ENCODE measurements around the gene HPD.
A peak's percentile ranks its signal among the peaks of the same experiment; 100 is the strongest.
"Not testable (repeated sequence)": the region's sequence is repeated elsewhere in the genome, so short reads cannot be mapped to it uniquely, and the experiment has no call there.

Gene HPD

GRCh38 chr12:121858662-121859572 is at the start of gene HPD:
TSS of gene HPD (minus strand) at chr12:121858859. CDS start at chr12:121858823, 36 bp downstream.
- H3K4me3 ChIP-seq = no peak within 1 kb of the TSS
- peak within 1 kb of the TSS in 8 of 21 experiments; percentile 34 to 73 (median 58) for H3K27ac ChIP-seq

- Histone ChIP-seq H3K4me3 (no peak overlapping the region), H3K27ac (no peak overlapping the region)
Measured at GRCh38 chr12:121905746-121906145, 47.1 kb upstream of the HPD start.

- no peak overlapping the region for H3K4me3 ChIP-seq
- H3K27ac ChIP-seq = no peak overlapping the region
Measured at GRCh38 chr12:121903202-121903601, 44.5 kb upstream of the HPD start.

GRCh38 chr12:121899590-121899989 is 40.9 kb upstream of the HPD start:
- no peak overlapping the region for H3K27ac ChIP-seq
- no peak overlapping the region for H3K4me3 ChIP-seq

- no peak overlapping the region for H3K27ac ChIP-seq
Measured at GRCh38 chr12:121898287-121898686, 39.6 kb upstream of the HPD start.

GRCh38 chr12:121894633-121895032 is 36.0 kb upstream of the HPD start:
- Histone ChIP-seq H3K27ac (peak overlapping the region in 5 of 21 experiments; percentile 0 to 50 (median 18)), H3K4me3 (no peak overlapping the region)

More at GRCh38 chr12:121898287-121898686, 39.6 kb upstream of the HPD start:
- H3K4me3 ChIP-seq = no peak overlapping the region

- Histone ChIP-seq H3K4me3 (no peak overlapping the region), H3K27ac (peak overlapping the region in 6 of 21 experiments; percentile 0 to 69 (median 24))
Measured at GRCh38 chr12:121893961-121894460, 35.4 kb upstream of the HPD start.

- Histone ChIP-seq H3K4me3 (no peak overlapping the region), H3K27ac (peak overlapping the region in 3 of 21 experiments; percentile 4 to 26 (median 20))
Measured at GRCh38 chr12:121892673-121893561, 34.3 kb upstream of the HPD start.

GRCh38 chr12:121889661-121890060 is 31.0 kb upstream of the HPD start:
- peak overlapping the region in 16 of 21 experiments; percentile 85 to 98 (median 96) for H3K27ac ChIP-seq
- H3K4me3 ChIP-seq = peak overlapping the region; percentile 49 to 81 (median 71)

GRCh38 chr12:121889274-121889624 is 30.6 kb upstream of the HPD start:
- Histone ChIP-seq H3K27ac (peak overlapping the region in 20 of 21 experiments; percentile 85 to 98 (median 96)), H3K4me3 (peak overlapping the region; percentile 49 to 81 (median 71))

GRCh38 chr12:121888478-121889273 is 30.0 kb upstream of the HPD start, which contains the start of gene PSMD9:
TSS of gene PSMD9 (plus strand) at chr12:121888790. CDS start at chr12:121888857, 67 bp downstream.
- Histone ChIP-seq H3K27ac (peak within 1 kb of the TSS; percentile 82 to 98 (median 95)), H3K4me3 (peak within 1 kb of the TSS; percentile 49 to 81 (median 71))

GRCh38 chr12:121888083-121888477 is 29.4 kb upstream of the HPD start:
- peak overlapping the region in 12 of 21 experiments; percentile 43 to 97 (median 94) for H3K27ac ChIP-seq
- peak overlapping the region; percentile 49 to 81 (median 71) for H3K4me3 ChIP-seq

- H3K4me3 ChIP-seq, H3K27ac ChIP-seq: not testable (repeated sequence)
Measured at GRCh38 chr12:121885129-121885528, 26.5 kb upstream of the HPD start.

- Histone ChIP-seq H3K4me3 (no peak overlapping the region), H3K27ac (no peak overlapping the region)
Measured at GRCh38 chr12:121883315-121883660, 24.6 kb upstream of the HPD start.

GRCh38 chr12:121876080-121876447 is 17.4 kb upstream of the HPD start:
- H3K27ac ChIP-seq, H3K4me3 ChIP-seq: not testable (repeated sequence)

- Histone ChIP-seq H3K4me3 (no peak overlapping the region), H3K27ac (no peak overlapping the region)
Measured at GRCh38 chr12:121875582-121875981, 16.9 kb upstream of the HPD start.

GRCh38 chr12:121874071-121874470 is 15.4 kb upstream of the HPD start:
- no peak overlapping the region for H3K4me3 ChIP-seq
- H3K27ac ChIP-seq = peak overlapping the region in 1 of 21 experiments; percentile 42

GRCh38 chr12:121873216-121873569 is 14.5 kb upstream of the HPD start:
- Histone ChIP-seq H3K4me3 (no peak overlapping the region), H3K27ac (peak overlapping the region in 3 of 21 experiments; percentile 12 to 47 (median 42))

GRCh38 chr12:121872546-121873215 is 14.0 kb upstream of the HPD start:
- Histone ChIP-seq H3K4me3 (no peak overlapping the region), H3K27ac (peak overlapping the region in 3 of 21 experiments; percentile 12 to 47 (median 42))

All from skin epidermis (tissue), 12 donors.